HCT116 (cell line): ENCODE measurements around the gene TMEM208. TPM values are rescaled to one million over a fixed set of nuclear protein-coding genes. Genes with fewer than 3 reads are reported as not detected.

ENCODE experiments used
- ATAC-seq: fragments of 200-7000 bp; cut with Tn5 transposase; 2 replicates; pipeline ENCODE4 v1.9.1; 2020; ENCODE audit warnings: mild to moderate bottlenecking, moderate library complexity
- BruUV-seq: library from RNA; stranded (reverse); fragments of 400-500 nt; replicated peaks from 2 replicates; lab custom pipeline; 2021; lab: Mats Ljungman, UMichigan
- CTCF ChIA-PET: fragments of 300-600 bp; sonication (Branson Sonifier 250); formaldehyde crosslinking; loops from one replicate; lab custom pipeline; 2021; ENCODE audit warnings: antibody characterized with exemption; lab: Charles Lee
- POLR2A ChIA-PET: fragments of 300-600, 350-600 bp; sonication (Branson Sonifier 250); formaldehyde crosslinking; loops from one replicate; lab custom pipeline; 2021; ENCODE audit warnings: antibody characterized with exemption; lab: Charles Lee
- RAD21 ChIA-PET, 2 experiments: fragments of 300-600 bp; sonication (Branson Sonifier 250); formaldehyde crosslinking; loops; one replicate each; lab custom pipeline; 2023; ENCODE audit warnings: low total read pairs in 2 of 2; ENCODE audit not compliant: uncharacterized antibody in 2 of 2, unreplicated experiment in 2 of 2, low non-redundant PET in 1 of 2; lab: Charles Lee
- DNase-seq: peaks from one replicate; pipeline ENCODE4 v3.0.0-alpha.2; 2010; ENCODE audit warnings: low read depth, low spot score
- H2AFZ ChIP-seq: fragments of 200-600 bp; shearing (Covaris generic), sonication (generic); 2 replicates; pipeline ENCODE4 v1.6.1; 2017; ENCODE audit warnings: low read depth, mixed run types, mixed read lengths, antibody characterized with exemption, low read length; ENCODE audit not compliant: poor library complexity, severe bottlenecking
- H3K27ac ChIP-seq: 2 replicates; pipeline ENCODE4 v1.5.1; 2012; ENCODE audit warnings: low read depth, low read length
- H3K27me3 ChIP-seq: fragments of 200-600 bp; sonication (generic); 2 replicates; pipeline ENCODE4 v1.6.1; 2016; ENCODE audit warnings: mixed run types, low read length, mixed read lengths; ENCODE audit not compliant: insufficient read depth
- H3K36me3 ChIP-seq, 2 experiments: fragments of 200-500 bp in 1 of 2; fragments of 200-600 bp in 1 of 2; sonication (Bioruptor generic) in 1 of 2; sonication (generic) in 1 of 2; 2 replicates each; pipeline versions ENCODE4 v1.5.1 to v1.6.1; 2014 to 2016; ENCODE audit warnings: low read length in 2 of 2, inconsistent platforms in 1 of 2, mixed read lengths in 1 of 2, mixed run types in 1 of 2; ENCODE audit not compliant: insufficient read depth in 2 of 2, control insufficient read depth in 1 of 2
- H3K4me1 ChIP-seq, 2 experiments: fragments of 200-600 bp in 1 of 2; sonication (generic) in 1 of 2; 2 replicates each; pipeline versions ENCODE4 v1.5.1 to v1.6.1; 2012 to 2017; ENCODE audit warnings: low read length in 2 of 2, inconsistent platforms in 1 of 2, mild to moderate bottlenecking in 1 of 2, mixed read lengths in 1 of 2, mixed run types in 1 of 2, moderate library complexity in 1 of 2; ENCODE audit not compliant: insufficient read depth in 2 of 2, control insufficient read depth in 1 of 2
- H3K4me2 ChIP-seq: fragments of 200-600 bp; sonication (generic); 2 replicates; pipeline ENCODE4 v1.6.1; 2017; ENCODE audit warnings: mixed run types, low read length, mixed read lengths
- H3K4me3 ChIP-seq, 2 experiments: fragments of 200-600 bp in 1 of 2; sonication (generic) in 1 of 2; replicated peaks in 1 of 2; 2 replicates each; pipeline ENCODE4 v1.5.1; 2011 to 2016; ENCODE audit warnings: low read length in 2 of 2, control low read depth in 1 of 2, low read depth in 1 of 2, mild to moderate bottlenecking in 1 of 2, mixed read lengths in 1 of 2, mixed run types in 1 of 2
- H3K79me2 ChIP-seq: fragments of 200-600 bp; sonication (generic); 2 replicates; pipeline ENCODE4 v1.6.1; 2017; ENCODE audit warnings: mild to moderate bottlenecking, mixed run types, low read length, moderate library complexity, mixed read lengths; ENCODE audit not compliant: insufficient read depth
- H3K9ac ChIP-seq: fragments of 200-600 bp; sonication (generic); 2 replicates; pipeline ENCODE4 v1.6.1; 2016; ENCODE audit warnings: low read length, mixed read lengths
- H3K9me2 ChIP-seq: fragments of 200-600 bp; sonication (generic), shearing (Covaris generic); 2 replicates; pipeline ENCODE4 v1.6.1; 2017; ENCODE audit warnings: mixed run types, mild to moderate bottlenecking, moderate library complexity; ENCODE audit not compliant: insufficient read depth
- H3K9me3 ChIP-seq, 2 experiments: fragments of 200-500 bp in 1 of 2; fragments of 200-600 bp in 1 of 2; sonication (Bioruptor generic) in 1 of 2; sonication (generic) in 1 of 2; 2 replicates each; pipeline ENCODE4 v1.6.1; 2014 to 2017; ENCODE audit warnings: low read length in 2 of 2, mixed read lengths in 2 of 2, inconsistent platforms in 1 of 2, low read depth in 1 of 2, mild to moderate bottlenecking in 1 of 2, mixed run types in 1 of 2, moderate library complexity in 1 of 2; ENCODE audit not compliant: control insufficient read depth in 1 of 2, insufficient read depth in 1 of 2
- H4K20me1 ChIP-seq: fragments of 200-600 bp; sonication (generic), shearing (Covaris generic); 2 replicates; pipeline ENCODE4 v1.6.1; 2017; ENCODE audit warnings: mixed run types, mild to moderate bottlenecking, moderate library complexity; ENCODE audit not compliant: insufficient read depth
- CBX3 ChIP-seq: IDR thresholded peaks from 2 replicates; pipeline ENCODE4 v1.6.1; 2012; ENCODE audit warnings: low read depth
- CEBPB ChIP-seq: IDR thresholded peaks from 2 replicates; pipeline ENCODE4 v1.6.1; 2012; ENCODE audit warnings: low read depth
- EGR1 ChIP-seq: IDR thresholded peaks from 2 replicates; pipeline ENCODE4 v1.6.1; 2012; ENCODE audit warnings: low read depth
- EZH2 ChIP-seq: fragments of 200-600 bp; sonication (generic); IDR thresholded peaks from 2 replicates; pipeline ENCODE4 v1.6.1; 2017; ENCODE audit warnings: antibody characterized with exemption, mixed run types
- EZH2phosphoT487 ChIP-seq: fragments of 200-600 bp; IDR thresholded peaks from 2 replicates; pipeline ENCODE4 v1.6.1; 2018; ENCODE audit warnings: antibody characterized with exemption, borderline replicate concordance
- FOSL1 ChIP-seq: IDR thresholded peaks from 2 replicates; pipeline ENCODE4 v1.6.1; 2012; ENCODE audit warnings: low read depth
- POLR2A ChIP-seq: IDR thresholded peaks from 2 replicates; pipeline ENCODE4 v1.7.0; 2011; ENCODE audit warnings: borderline replicate concordance; ENCODE audit not compliant: insufficient read depth, insufficient read length; ENCODE audit errors: extremely low read depth
- POLR2AphosphoS5 ChIP-seq: IDR thresholded peaks from 2 replicates; pipeline ENCODE4 v1.6.1; 2011; ENCODE audit warnings: mild to moderate bottlenecking, low read depth, low read length, moderate library complexity
- RAD21 ChIP-seq: IDR thresholded peaks from 2 replicates; pipeline ENCODE4 v1.6.1; 2012; ENCODE audit warnings: low read depth, mild to moderate bottlenecking
- SIN3A ChIP-seq: IDR thresholded peaks from 2 replicates; pipeline ENCODE4 v1.6.1; 2012; ENCODE audit warnings: low read depth
- SP1 ChIP-seq: IDR thresholded peaks from 2 replicates; pipeline ENCODE4 v1.6.1; 2012; ENCODE audit warnings: low read depth
- SRF ChIP-seq: IDR thresholded peaks from 2 replicates; pipeline ENCODE4 v1.6.1; 2012; ENCODE audit warnings: low read depth
- TCF7L2 ChIP-seq: IDR thresholded peaks from 2 replicates; pipeline ENCODE4 v1.7.0; 2011; ENCODE audit warnings: borderline replicate concordance, inconsistent platforms; ENCODE audit not compliant: insufficient read depth, insufficient read length; ENCODE audit errors: extremely low read depth
- YY1 ChIP-seq: IDR thresholded peaks from 2 replicates; pipeline ENCODE4 v1.6.1; 2011; ENCODE audit warnings: low read length, low read depth, moderate library complexity, mild to moderate bottlenecking; ENCODE audit not compliant: insufficient replicate concordance; ENCODE audit errors: extremely low read depth
- ZFX ChIP-seq: fragments of 450-650 bp; IDR thresholded peaks from 2 replicates; pipeline ENCODE4 v1.6.1; 2017
- ZNF274 ChIP-seq: fragments of 200-500 bp; sonication (Bioruptor generic); IDR thresholded peaks from 2 replicates; pipeline ENCODE4 v1.6.1; 2014; ENCODE audit warnings: mild to moderate bottlenecking, low read depth, low read length, inconsistent platforms
- intact Hi-C: fragments of 100-400 bp; cut with micrococcal nuclease; formaldehyde crosslinking; loops from 2 replicates; pipeline ENCODE4 v1.10.0; 2022
- total RNA-seq: library from RNA; stranded (reverse); gene quantifications from one replicate; pipeline ENCODE4 v1.2.1, GENCODE V29; 2021; ENCODE audit not compliant: unreplicated experiment
- TF ChIP-seq, protein P1 (sequence below): IDR thresholded peaks from 2 replicates; pipeline ENCODE4 v1.6.1; 2012
- TF ChIP-seq, protein P2 (sequence below), 3 experiments: fragments of 200-600 bp in 1 of 3; sonication (generic) in 1 of 3; IDR thresholded peaks in 2 of 3; conservative IDR thresholded peaks in 1 of 3; 2 replicates each; pipeline ENCODE4 v1.5.1; 2012 to 2017; ENCODE audit warnings: low read depth in 2 of 3, low read length in 2 of 3, antibody characterized with exemption in 1 of 3, borderline replicate concordance in 1 of 3, control low read depth in 1 of 3, mild to moderate bottlenecking in 1 of 3, mixed read lengths in 1 of 3, mixed run types in 1 of 3, moderate library complexity in 1 of 3; ENCODE audit not compliant: insufficient read depth in 1 of 3
- TF ChIP-seq, protein P3 (sequence below): IDR thresholded peaks from 2 replicates; pipeline ENCODE4 v1.6.1; 2012

TMEM208 gene
- total RNA-seq, 1 experiment from 2014 or later: 36.1 TPM

DNA sequence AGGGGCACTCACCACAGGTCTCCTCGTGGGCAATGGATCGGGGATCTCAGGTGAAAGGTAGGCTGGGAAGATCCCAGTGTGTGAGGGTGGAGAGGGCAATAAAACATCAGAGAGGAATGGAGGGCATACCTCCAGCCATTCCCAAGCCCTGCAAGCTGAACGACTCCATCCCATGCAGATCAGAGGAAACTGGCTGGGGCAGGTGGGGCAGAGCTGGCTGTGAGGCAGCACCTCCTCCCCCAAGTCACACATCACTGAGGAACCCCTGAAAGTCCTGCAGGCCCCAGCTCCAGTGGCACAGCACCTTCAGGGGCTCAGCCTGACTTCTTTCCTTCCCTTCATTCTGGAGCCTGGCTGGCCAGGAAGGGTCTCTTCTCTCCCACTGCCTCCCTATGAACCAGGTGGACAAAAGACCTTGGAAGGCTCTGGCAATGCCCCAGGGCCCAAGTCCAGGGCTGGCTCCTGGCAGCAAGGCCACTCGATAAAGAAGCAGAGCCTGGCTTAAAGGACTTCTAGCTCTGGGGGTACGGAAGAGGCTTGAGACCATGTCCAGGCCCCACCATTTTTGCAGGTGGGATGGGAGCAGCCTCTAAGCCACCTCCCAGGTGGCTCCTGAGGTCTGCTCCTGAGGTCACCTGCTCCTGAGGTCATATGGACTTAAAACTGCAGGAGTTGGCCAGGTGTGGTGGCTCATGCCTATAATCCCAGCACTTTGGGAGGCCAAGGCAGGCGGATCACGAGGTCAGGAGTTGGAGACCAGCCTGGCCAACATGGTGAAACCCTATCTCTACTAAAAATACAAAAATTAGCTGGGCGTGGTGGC, 13.5 kb upstream of the TMEM208 start:
- Histone ChIP-seq H3K36me3 (no peaks in the 10 kb centered on the region), H3K9me2 (no peaks in the 10 kb centered on the region), H3K4me1 (peaks cover 0 to 11% of the 10 kb centered on the region in 2 experiments; a peak in 2 of 4 replicates), H4K20me1 (no peaks in the 10 kb centered on the region), H3K4me3 (no peak overlapping the region), H3K9me3 (no peaks in the 10 kb centered on the region), H3K4me2 (peak overlapping the region; percentile 30), H3K27ac (no peak overlapping the region), H3K27me3 (no peaks in the 10 kb centered on the region), H2AFZ (no peak overlapping the region), H3K9ac (no peak overlapping the region), H3K79me2 (no peaks in the 10 kb centered on the region)
- no TSS peak for BruUV-seq
- ChIA-PET RAD21 (no interaction called here), POLR2A (no interaction called here), CTCF (interaction anchor here (3.1 kb wide), 1 partner anchor 15 kb away, joined by 13 read pairs; the partner anchor contains the start of gene ELMO3)
- no peak for DNase-seq
- intact Hi-C loops: no loop called here
- TF ChIP-seq POLR2A (no peak), FOSL1 (no peak), YY1 (no peak), EZH2phosphoT487 (no peak), EZH2 (no peak), CBX3 (no peak), SRF (no peak), RAD21 (no peak), ZNF274 (no peak), SP1 (no peak), EGR1 (no peak), POLR2AphosphoS5 (no peak), ZFX (no peak), TCF7L2 (no peak), CEBPB (no peak), SIN3A (no peak)
- TF ChIP-seq, protein P1, sequence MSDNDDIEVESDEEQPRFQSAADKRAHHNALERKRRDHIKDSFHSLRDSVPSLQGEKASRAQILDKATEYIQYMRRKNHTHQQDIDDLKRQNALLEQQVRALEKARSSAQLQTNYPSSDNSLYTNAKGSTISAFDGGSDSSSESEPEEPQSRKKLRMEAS: no peak
- TF ChIP-seq, protein P2, sequence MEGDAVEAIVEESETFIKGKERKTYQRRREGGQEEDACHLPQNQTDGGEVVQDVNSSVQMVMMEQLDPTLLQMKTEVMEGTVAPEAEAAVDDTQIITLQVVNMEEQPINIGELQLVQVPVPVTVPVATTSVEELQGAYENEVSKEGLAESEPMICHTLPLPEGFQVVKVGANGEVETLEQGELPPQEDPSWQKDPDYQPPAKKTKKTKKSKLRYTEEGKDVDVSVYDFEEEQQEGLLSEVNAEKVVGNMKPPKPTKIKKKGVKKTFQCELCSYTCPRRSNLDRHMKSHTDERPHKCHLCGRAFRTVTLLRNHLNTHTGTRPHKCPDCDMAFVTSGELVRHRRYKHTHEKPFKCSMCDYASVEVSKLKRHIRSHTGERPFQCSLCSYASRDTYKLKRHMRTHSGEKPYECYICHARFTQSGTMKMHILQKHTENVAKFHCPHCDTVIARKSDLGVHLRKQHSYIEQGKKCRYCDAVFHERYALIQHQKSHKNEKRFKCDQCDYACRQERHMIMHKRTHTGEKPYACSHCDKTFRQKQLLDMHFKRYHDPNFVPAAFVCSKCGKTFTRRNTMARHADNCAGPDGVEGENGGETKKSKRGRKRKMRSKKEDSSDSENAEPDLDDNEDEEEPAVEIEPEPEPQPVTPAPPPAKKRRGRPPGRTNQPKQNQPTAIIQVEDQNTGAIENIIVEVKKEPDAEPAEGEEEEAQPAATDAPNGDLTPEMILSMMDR (IDR thresholded peaks at IDR 0.05 in 2 of 3, conservative IDR thresholded peaks at IDR 0.05 in 1 of 3; ENCODE audit: borderline replicate concordance in 1 of 3, insufficient read depth in 1 of 3, low read depth in 2 of 3, low read length in 2 of 3): no peak
- TF ChIP-seq, protein P3, sequence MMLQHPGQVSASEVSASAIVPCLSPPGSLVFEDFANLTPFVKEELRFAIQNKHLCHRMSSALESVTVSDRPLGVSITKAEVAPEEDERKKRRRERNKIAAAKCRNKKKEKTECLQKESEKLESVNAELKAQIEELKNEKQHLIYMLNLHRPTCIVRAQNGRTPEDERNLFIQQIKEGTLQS: no peak
- no peak for ATAC-seq
